ENCODE data around the gene TANC1. TPM values are rescaled to one million over a fixed set of nuclear protein-coding genes. Genes with fewer than 3 reads are reported as not detected.

Gene TANC1
- total and polyA plus RNA-seq, 5 experiments from 2014 or later = 0.05 to 0.17 (median 0.09) TPM; not detected in 1

GRCh38 chr2:158988501-158988900, 20.1 kb downstream of the TANC1 start:
- peaks cover 0 to 8% (median 2%) of the 10 kb centered on the region in 5 donors for H3K27me3 Mint-ChIP-seq
- ATAC-seq (no peak), DNase-seq (no peak)
- H3K36me3 Mint-ChIP-seq = no peaks in the 10 kb centered on the region
- POLR2A ChIA-PET = no interaction called here
- no peaks in the 10 kb centered on the region for H3K9me3 Mint-ChIP-seq
- no peaks in the 10 kb centered on the region for H3K4me1 Mint-ChIP-seq
- H3K4me3 Mint-ChIP-seq = no peak overlapping the region
- H3K27ac Mint-ChIP-seq = peak overlapping the region in 1 of 10 donors; percentile 49

- no peak for DNase-seq
- POLR2A ChIA-PET = no interaction called here
- no peak for ATAC-seq
- Mint-ChIP-seq H3K4me1 (no peaks in the 10 kb centered on the region), H3K9me3 (no peaks in the 10 kb centered on the region), H3K27me3 (peaks cover 0 to 8% (median 2%) of the 10 kb centered on the region in 5 donors), H3K4me3 (no peak overlapping the region), H3K36me3 (no peaks in the 10 kb centered on the region), H3K27ac (no peak overlapping the region)
Measured at GRCh38 chr2:158989165-158989564, 20.7 kb downstream of the TANC1 start.

- H3K27ac Mint-ChIP-seq = no peak overlapping the region
- no peak overlapping the region for H3K4me3 Mint-ChIP-seq
- H3K27me3 Mint-ChIP-seq = peaks cover 0 to 8% (median 2%) of the 10 kb centered on the region in 5 donors
- DNase-seq = no peak
- H3K9me3 Mint-ChIP-seq = no peaks in the 10 kb centered on the region
- POLR2A ChIA-PET = no interaction called here
- ATAC-seq = no peak
- H3K4me1 Mint-ChIP-seq = no peaks in the 10 kb centered on the region
- H3K36me3 Mint-ChIP-seq = no peaks in the 10 kb centered on the region
Measured at GRCh38 chr2:158990397-158991214, 22.2 kb downstream of the TANC1 start.

- H3K4me1 Mint-ChIP-seq = no peaks in the 10 kb centered on the region
- H3K36me3 Mint-ChIP-seq = no peaks in the 10 kb centered on the region
- H3K27ac Mint-ChIP-seq = no peak overlapping the region
- H3K4me3 Mint-ChIP-seq = no peak overlapping the region
- peaks cover 0 to 8% (median 2%) of the 10 kb centered on the region in 5 donors for H3K27me3 Mint-ChIP-seq
- H3K9me3 Mint-ChIP-seq = no peaks in the 10 kb centered on the region
- DNase-seq (no peak), ATAC-seq (no peak)
- POLR2A ChIA-PET = no interaction called here
Measured at GRCh38 chr2:158993030-158993429, 24.6 kb downstream of the TANC1 start.

- ATAC-seq (no peak), DNase-seq (no peak)
- Mint-ChIP-seq H3K36me3 (no peaks in the 10 kb centered on the region), H3K4me1 (peaks cover 0 to 1% (median 0%) of the 10 kb centered on the region in 4 donors), H3K27me3 (peaks cover 0 to 8% (median 2%) of the 10 kb centered on the region in 5 donors), H3K27ac (no peak overlapping the region), H3K9me3 (no peaks in the 10 kb centered on the region), H3K4me3 (no peak overlapping the region)
- POLR2A ChIA-PET = no interaction called here
Measured at GRCh38 chr2:158993721-158994587, 25.5 kb downstream of the TANC1 start.

- no peak for ATAC-seq
Measured at GRCh38 chr2:158994920-158995676, 26.7 kb downstream of the TANC1 start.

GRCh38 chr2:158995677-158996049, 27.2 kb downstream of the TANC1 start:
- Mint-ChIP-seq H3K27me3 (peaks cover 0 to under 1% (median 0%) of the 10 kb centered on the region in 5 donors), H3K4me3 (no peak overlapping the region), H3K9me3 (no peaks in the 10 kb centered on the region), H3K36me3 (no peaks in the 10 kb centered on the region), H3K4me1 (peaks cover 0 to 3% (median under 1%) of the 10 kb centered on the region in 4 donors), H3K27ac (peak overlapping the region in 1 of 10 donors; percentile 54)
- no peak for DNase-seq
- POLR2A ChIA-PET = no interaction called here
- no peak for ATAC-seq

More at GRCh38 chr2:158994920-158995676, 26.7 kb downstream of the TANC1 start:
- Mint-ChIP-seq H3K9me3 (no peaks in the 10 kb centered on the region), H3K4me3 (no peak overlapping the region), H3K27ac (peak overlapping the region in 1 of 10 donors; percentile 54), H3K4me1 (peaks cover 0 to 3% (median under 1%) of the 10 kb centered on the region in 4 donors), H3K36me3 (no peaks in the 10 kb centered on the region), H3K27me3 (peaks cover 0 to 6% (median 0%) of the 10 kb centered on the region in 5 donors)
- no peak for DNase-seq
- POLR2A ChIA-PET = no interaction called here

GRCh38 chr2:158996378-158996993, 28.0 kb downstream of the TANC1 start:
- no peak for DNase-seq
- POLR2A ChIA-PET = no interaction called here

GRCh38 chr2:158997037-158997790, 28.8 kb downstream of the TANC1 start:
- ATAC-seq = no peak
- no peaks in the 10 kb centered on the region for H3K9me3 Mint-ChIP-seq
- POLR2A ChIA-PET = no interaction called here

More at GRCh38 chr2:158996378-158996993, 28.0 kb downstream of the TANC1 start:
- Mint-ChIP-seq H3K9me3 (no peaks in the 10 kb centered on the region), H3K4me1 (peaks cover 0 to 3% (median under 1%) of the 10 kb centered on the region in 4 donors), H3K36me3 (no peaks in the 10 kb centered on the region), H3K4me3 (no peak overlapping the region), H3K27me3 (no peaks in the 10 kb centered on the region), H3K27ac (no peak overlapping the region)
- no peak for ATAC-seq

GRCh38 chr2:158998551-158999248, 30.3 kb downstream of the TANC1 start:
- Mint-ChIP-seq H3K27ac (no peak overlapping the region), H3K4me3 (no peak overlapping the region), H3K9me3 (peaks cover 0 to 3% (median 0%) of the 10 kb centered on the region in 9 donors), H3K27me3 (no peaks in the 10 kb centered on the region), H3K36me3 (no peaks in the 10 kb centered on the region), H3K4me1 (peaks cover 0 to 3% (median under 1%) of the 10 kb centered on the region in 4 donors)
- DNase-seq = no peak
- no peak for ATAC-seq
- POLR2A ChIA-PET = no interaction called here

More at GRCh38 chr2:158997037-158997790, 28.8 kb downstream of the TANC1 start:
- Mint-ChIP-seq H3K4me3 (no peak overlapping the region), H3K27ac (no peak overlapping the region), H3K36me3 (no peaks in the 10 kb centered on the region), H3K27me3 (no peaks in the 10 kb centered on the region), H3K4me1 (peaks cover 0 to 3% (median under 1%) of the 10 kb centered on the region in 4 donors)
- DNase-seq = no peak

- Mint-ChIP-seq H3K4me1 (peaks cover 0 to 3% (median under 1%) of the 10 kb centered on the region in 4 donors), H3K4me3 (no peak overlapping the region), H3K27ac (no peak overlapping the region), H3K36me3 (no peaks in the 10 kb centered on the region), H3K9me3 (peaks cover 0 to 6% (median 0%) of the 10 kb centered on the region in 9 donors), H3K27me3 (no peaks in the 10 kb centered on the region)
- ATAC-seq (no peak), DNase-seq (no peak)
- POLR2A ChIA-PET = no interaction called here
Measured at GRCh38 chr2:158999458-158999857, 31.0 kb downstream of the TANC1 start.
